Articular chondrocyte of knee joint (primary cell): ENCODE results near the gene BARX2. TPM values are rescaled to one million over a fixed set of nuclear protein-coding genes. Genes with fewer than 3 reads are reported as not detected.

Experiments used
- total RNA-seq: library from RNA; depleted of rRNA; stranded (reverse); fragments of >200 nt; gene quantifications from 2 replicates; pipeline ENCODE4 v1.2.3, GENCODE V29; 2012

Gene BARX2
- total RNA-seq, result not detected in 2 replicates

GRCh38 chr11:129375751-129376657, at the start of gene BARX2:
Gene BARX2, plus strand, starts transcription at chr11:129375848. Its CDS starts 188 bp downstream, at chr11:129376036.

Other genes starting within 250 kb of the BARX2 start
- gene ARHGAP32, start 183.5 kb upstream of the BARX2 start, total RNA-seq, result 11.9 and 12.4 TPM in 2 replicates